SK-N-SH treated with all-trans-retinoic acid at 6 μM for 48 hours (cell line): ENCODE data around the gene NSUN7.

Experiments
- PATZ1 ChIP-seq: fragments of 250-450 bp; sonication (Bioruptor Pico); IDR thresholded peaks from 2 replicates; pipeline ENCODE4 v1.8.0; 2020; ENCODE audit warnings: mild to moderate bottlenecking, moderate library complexity, borderline replicate concordance
- RARB ChIP-seq: fragments of 250-450 bp; sonication (Bioruptor Pico); IDR thresholded peaks from 2 replicates; pipeline ENCODE4 v1.8.0; 2021; ENCODE audit warnings: mild to moderate bottlenecking, moderate library complexity
- TF ChIP-seq, protein P1 (sequence below): fragments of 250-450 bp; sonication (Bioruptor Pico); IDR thresholded peaks from 2 replicates; pipeline ENCODE4 v1.8.0; 2021; ENCODE audit warnings: low read depth, mild to moderate bottlenecking, moderate library complexity, borderline replicate concordance

DNA sequence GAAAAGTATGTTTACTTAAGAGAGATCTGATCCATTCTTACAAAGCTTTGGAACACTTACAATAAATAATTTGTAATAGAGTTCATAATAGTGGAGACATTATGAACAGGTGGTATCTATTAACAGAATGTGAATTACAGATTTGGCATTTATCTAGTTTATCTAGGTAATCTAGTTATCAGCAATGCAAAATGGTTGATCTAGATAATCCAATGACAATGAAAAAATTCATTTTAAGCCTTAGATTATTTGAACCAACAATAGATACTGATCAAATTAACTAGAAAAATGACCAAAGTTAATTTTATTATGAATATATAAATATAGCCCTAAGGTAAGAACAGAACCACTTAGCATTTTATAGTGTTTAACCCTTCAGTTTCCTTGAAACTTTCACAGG is 10.4 kb upstream of the NSUN7 start:
- TF ChIP-seq, protein P1, sequence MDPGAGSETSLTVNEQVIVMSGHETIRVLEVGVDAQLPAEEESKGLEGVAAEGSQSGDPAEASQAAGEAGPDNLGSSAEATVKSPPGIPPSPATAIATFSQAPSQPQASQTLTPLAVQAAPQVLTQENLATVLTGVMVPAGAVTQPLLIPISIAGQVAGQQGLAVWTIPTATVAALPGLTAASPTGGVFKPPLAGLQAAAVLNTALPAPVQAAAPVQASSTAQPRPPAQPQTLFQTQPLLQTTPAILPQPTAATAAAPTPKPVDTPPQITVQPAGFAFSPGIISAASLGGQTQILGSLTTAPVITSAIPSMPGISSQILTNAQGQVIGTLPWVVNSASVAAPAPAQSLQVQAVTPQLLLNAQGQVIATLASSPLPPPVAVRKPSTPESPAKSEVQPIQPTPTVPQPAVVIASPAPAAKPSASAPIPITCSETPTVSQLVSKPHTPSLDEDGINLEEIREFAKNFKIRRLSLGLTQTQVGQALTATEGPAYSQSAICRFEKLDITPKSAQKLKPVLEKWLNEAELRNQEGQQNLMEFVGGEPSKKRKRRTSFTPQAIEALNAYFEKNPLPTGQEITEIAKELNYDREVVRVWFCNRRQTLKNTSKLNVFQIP (CRISPR knock-in tag): no peak
- no peak for TF ChIP-seq RARB (CRISPR knock-in tag)
- no peak for TF ChIP-seq PATZ1 (CRISPR knock-in tag)
